SK-N-SH (cell line): Measurements from ENCODE around the gene SIN3A.

Source experiments
- FOXM1 ChIP-seq: IDR thresholded peaks from 2 replicates; pipeline ENCODE4 v1.4.0; 2012; ENCODE audit warnings: low read depth, mild to moderate bottlenecking
- TF ChIP-seq, protein P1 (sequence below): fragments of 200-600 bp; sonication (generic); IDR thresholded peaks from 2 replicates; pipeline ENCODE4 v1.6.1; 2017; ENCODE audit warnings: antibody characterized with exemption, mild to moderate bottlenecking, moderate library complexity

DNA sequence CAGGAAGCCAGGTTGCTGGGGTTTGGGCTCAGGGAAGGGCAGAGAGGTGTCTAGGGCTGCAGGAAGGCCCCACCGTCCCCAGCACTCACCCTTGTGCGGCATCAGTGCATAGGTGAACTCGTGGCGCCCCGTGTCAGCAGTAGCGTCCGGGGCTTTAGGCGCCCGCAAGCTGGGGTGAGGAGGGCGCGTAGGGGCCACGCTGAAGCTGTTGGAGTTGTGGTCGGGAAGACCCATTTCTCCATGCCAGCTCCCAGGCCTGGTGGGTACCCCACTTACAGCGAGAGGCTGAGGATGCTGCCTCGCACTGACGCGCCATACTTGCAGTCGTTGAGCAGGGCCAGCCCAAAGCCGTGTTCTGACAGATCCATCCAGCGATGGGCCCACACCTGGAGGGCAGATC, 95.0 kb downstream of the SIN3A start:
- TF ChIP-seq, protein P1, sequence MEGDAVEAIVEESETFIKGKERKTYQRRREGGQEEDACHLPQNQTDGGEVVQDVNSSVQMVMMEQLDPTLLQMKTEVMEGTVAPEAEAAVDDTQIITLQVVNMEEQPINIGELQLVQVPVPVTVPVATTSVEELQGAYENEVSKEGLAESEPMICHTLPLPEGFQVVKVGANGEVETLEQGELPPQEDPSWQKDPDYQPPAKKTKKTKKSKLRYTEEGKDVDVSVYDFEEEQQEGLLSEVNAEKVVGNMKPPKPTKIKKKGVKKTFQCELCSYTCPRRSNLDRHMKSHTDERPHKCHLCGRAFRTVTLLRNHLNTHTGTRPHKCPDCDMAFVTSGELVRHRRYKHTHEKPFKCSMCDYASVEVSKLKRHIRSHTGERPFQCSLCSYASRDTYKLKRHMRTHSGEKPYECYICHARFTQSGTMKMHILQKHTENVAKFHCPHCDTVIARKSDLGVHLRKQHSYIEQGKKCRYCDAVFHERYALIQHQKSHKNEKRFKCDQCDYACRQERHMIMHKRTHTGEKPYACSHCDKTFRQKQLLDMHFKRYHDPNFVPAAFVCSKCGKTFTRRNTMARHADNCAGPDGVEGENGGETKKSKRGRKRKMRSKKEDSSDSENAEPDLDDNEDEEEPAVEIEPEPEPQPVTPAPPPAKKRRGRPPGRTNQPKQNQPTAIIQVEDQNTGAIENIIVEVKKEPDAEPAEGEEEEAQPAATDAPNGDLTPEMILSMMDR = no peak
- no peak for TF ChIP-seq FOXM1
